HEK293 (cell line): Measurements from ENCODE around the gene APLP1.

Source experiments
- GFI1B ChIP-seq: fragments of 450-650 bp; formaldehyde crosslinking; IDR thresholded peaks from 2 replicates; pipeline ENCODE4 v1.5.1; 2016; ENCODE audit warnings: missing biosample characterization, missing genetic modification characterization
- GLI2 ChIP-seq: fragments of 450-650 bp; formaldehyde crosslinking; IDR thresholded peaks from 2 replicates; pipeline ENCODE4; 2017; ENCODE audit warnings: missing biosample characterization, missing genetic modification characterization, low read depth, borderline replicate concordance
- GLIS1 ChIP-seq: fragments of 450-650 bp; formaldehyde crosslinking; IDR thresholded peaks from 2 replicates; pipeline ENCODE4 v1.5.1; 2016; ENCODE audit warnings: missing biosample characterization, missing genetic modification characterization
- KLF7 ChIP-seq: fragments of 450-650 bp; formaldehyde crosslinking; IDR thresholded peaks from 2 replicates; pipeline ENCODE4 v1.5.1; 2016; ENCODE audit warnings: missing biosample characterization, missing genetic modification characterization, borderline replicate concordance
- KLF9 ChIP-seq: fragments of 450-650 bp; formaldehyde crosslinking; IDR thresholded peaks from 2 replicates; pipeline ENCODE4 v1.5.1; 2016; ENCODE audit warnings: missing biosample characterization, missing genetic modification characterization, low read depth
- PRDM6 ChIP-seq: fragments of 450-650 bp; formaldehyde crosslinking; IDR thresholded peaks from 2 replicates; pipeline ENCODE4 v1.5.1; 2017; ENCODE audit warnings: missing biosample characterization, missing genetic modification characterization
- SALL2 ChIP-seq: fragments of 450-650 bp; formaldehyde crosslinking; IDR thresholded peaks from 2 replicates; pipeline ENCODE4 v1.5.0; 2017; ENCODE audit warnings: missing biosample characterization, mild to moderate bottlenecking, missing genetic modification characterization, borderline replicate concordance
- SCRT1 ChIP-seq: fragments of 450-650 bp; formaldehyde crosslinking; IDR thresholded peaks from 2 replicates; pipeline ENCODE4 v1.5.1; 2016; ENCODE audit warnings: missing biosample characterization, missing genetic modification characterization, borderline replicate concordance
- ZBTB21 ChIP-seq: fragments of 450-650 bp; formaldehyde crosslinking; IDR thresholded peaks from 2 replicates; pipeline ENCODE4 v1.5.1; 2017; ENCODE audit warnings: missing biosample characterization, missing genetic modification characterization
- ZFP3 ChIP-seq: fragments of 450-650 bp; formaldehyde crosslinking; IDR thresholded peaks from 2 replicates; pipeline ENCODE4 v1.5.1; 2016; ENCODE audit warnings: low read depth, missing biosample characterization, missing genetic modification characterization
- ZNF2 ChIP-seq: fragments of 450-650 bp; formaldehyde crosslinking; IDR thresholded peaks from 2 replicates; pipeline ENCODE4 v1.5.1; 2016; ENCODE audit warnings: missing biosample characterization, missing genetic modification characterization
- ZNF366 ChIP-seq: fragments of 450-650 bp; formaldehyde crosslinking; conservative IDR thresholded peaks from 2 replicates; pipeline ENCODE4 v1.5.1; 2016; ENCODE audit warnings: missing biosample characterization, missing genetic modification characterization
- ZNF398 ChIP-seq: fragments of 450-650 bp; formaldehyde crosslinking; IDR thresholded peaks from 2 replicates; pipeline ENCODE4 v1.5.1; 2017; ENCODE audit warnings: missing biosample characterization, missing genetic modification characterization
- ZNF558 ChIP-seq: fragments of 450-650 bp; formaldehyde crosslinking; IDR thresholded peaks from 2 replicates; pipeline ENCODE4 v1.5.1; 2016; ENCODE audit warnings: missing biosample characterization, missing genetic modification characterization
- ZNF692 ChIP-seq: fragments of 450-650 bp; formaldehyde crosslinking; IDR thresholded peaks from 2 replicates; pipeline ENCODE4 v1.5.1; 2016; ENCODE audit warnings: missing biosample characterization, missing genetic modification characterization
- ZXDB ChIP-seq: fragments of 450-650 bp; formaldehyde crosslinking; IDR thresholded peaks from 2 replicates; pipeline ENCODE4 v1.5.1; 2016; ENCODE audit warnings: missing biosample characterization, missing genetic modification characterization
- TF ChIP-seq, protein P1 (sequence below): fragments of 450-650 bp; formaldehyde crosslinking; IDR thresholded peaks from 2 replicates; pipeline ENCODE4 v1.5.1; 2016; ENCODE audit warnings: missing biosample characterization, missing genetic modification characterization
- TF ChIP-seq, protein P2 (sequence below): sonication (generic); formaldehyde crosslinking; IDR thresholded peaks from 2 replicates; pipeline ENCODE4 v1.8.1; 2022; ENCODE audit warnings: mild to moderate bottlenecking, moderate library complexity, missing genetic modification reagents
- TF ChIP-seq, protein P3 (sequence below): fragments of 450-650 bp; formaldehyde crosslinking; IDR thresholded peaks from 2 replicates; pipeline ENCODE4 v1.5.1; 2016; ENCODE audit warnings: missing biosample characterization, missing genetic modification characterization
- TF ChIP-seq, protein P4 (sequence below): fragments of 450-650 bp; formaldehyde crosslinking; IDR thresholded peaks from 2 replicates; pipeline ENCODE4 v1.5.1; 2016; ENCODE audit warnings: missing biosample characterization, missing genetic modification characterization
- TF ChIP-seq, protein P5 (sequence below): fragments of 450-650 bp; formaldehyde crosslinking; IDR thresholded peaks from 2 replicates; pipeline ENCODE4 v1.5.1; 2016; ENCODE audit warnings: missing biosample characterization, missing genetic modification characterization

Gene APLP1

GRCh38 chr19:35845215-35846037 is 22.9 kb upstream of the APLP1 start (continued):
- TF ChIP-seq, protein P1, sequence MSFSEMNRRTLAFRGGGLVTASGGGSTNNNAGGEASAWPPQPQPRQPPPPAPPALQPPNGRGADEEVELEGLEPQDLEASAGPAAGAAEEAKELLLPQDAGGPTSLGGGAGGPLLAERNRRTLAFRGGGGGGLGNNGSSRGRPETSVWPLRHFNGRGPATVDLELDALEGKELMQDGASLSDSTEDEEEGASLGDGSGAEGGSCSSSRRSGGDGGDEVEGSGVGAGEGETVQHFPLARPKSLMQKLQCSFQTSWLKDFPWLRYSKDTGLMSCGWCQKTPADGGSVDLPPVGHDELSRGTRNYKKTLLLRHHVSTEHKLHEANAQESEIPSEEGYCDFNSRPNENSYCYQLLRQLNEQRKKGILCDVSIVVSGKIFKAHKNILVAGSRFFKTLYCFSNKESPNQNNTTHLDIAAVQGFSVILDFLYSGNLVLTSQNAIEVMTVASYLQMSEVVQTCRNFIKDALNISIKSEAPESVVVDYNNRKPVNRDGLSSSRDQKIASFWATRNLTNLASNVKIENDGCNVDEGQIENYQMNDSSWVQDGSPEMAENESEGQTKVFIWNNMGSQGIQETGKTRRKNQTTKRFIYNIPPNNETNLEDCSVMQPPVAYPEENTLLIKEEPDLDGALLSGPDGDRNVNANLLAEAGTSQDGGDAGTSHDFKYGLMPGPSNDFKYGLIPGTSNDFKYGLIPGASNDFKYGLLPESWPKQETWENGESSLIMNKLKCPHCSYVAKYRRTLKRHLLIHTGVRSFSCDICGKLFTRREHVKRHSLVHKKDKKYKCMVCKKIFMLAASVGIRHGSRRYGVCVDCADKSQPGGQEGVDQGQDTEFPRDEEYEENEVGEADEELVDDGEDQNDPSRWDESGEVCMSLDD (tag by site-specific recombination), result no peak
- TF ChIP-seq ZFP3 (tag by site-specific recombination), result no peak; the same call in 1 of the 2 replicates
- TF ChIP-seq ZBTB21, result no peak
- no peak for TF ChIP-seq GLI2
- TF ChIP-seq, protein P2, sequence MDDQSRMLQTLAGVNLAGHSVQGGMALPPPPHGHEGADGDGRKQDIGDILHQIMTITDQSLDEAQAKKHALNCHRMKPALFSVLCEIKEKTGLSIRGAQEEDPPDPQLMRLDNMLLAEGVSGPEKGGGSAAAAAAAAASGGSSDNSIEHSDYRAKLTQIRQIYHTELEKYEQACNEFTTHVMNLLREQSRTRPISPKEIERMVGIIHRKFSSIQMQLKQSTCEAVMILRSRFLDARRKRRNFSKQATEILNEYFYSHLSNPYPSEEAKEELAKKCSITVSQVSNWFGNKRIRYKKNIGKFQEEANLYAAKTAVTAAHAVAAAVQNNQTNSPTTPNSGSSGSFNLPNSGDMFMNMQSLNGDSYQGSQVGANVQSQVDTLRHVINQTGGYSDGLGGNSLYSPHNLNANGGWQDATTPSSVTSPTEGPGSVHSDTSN, result peak; percentile 53; the same call in 1 of the 2 replicates
- TF ChIP-seq ZXDB (tag by site-specific recombination), result 0 out of 2 replicates have a peak, but pooled peaks have one; percentile 19
- TF ChIP-seq ZNF692 (tag by site-specific recombination), result peak; percentile 48; the same call in 1 of the 2 replicates
- TF ChIP-seq ZNF2 (tag by site-specific recombination), result peak; percentile 68; the same call in 1 of the 2 replicates
- TF ChIP-seq ZNF398, result peak; percentile 97
- TF ChIP-seq, protein P3, sequence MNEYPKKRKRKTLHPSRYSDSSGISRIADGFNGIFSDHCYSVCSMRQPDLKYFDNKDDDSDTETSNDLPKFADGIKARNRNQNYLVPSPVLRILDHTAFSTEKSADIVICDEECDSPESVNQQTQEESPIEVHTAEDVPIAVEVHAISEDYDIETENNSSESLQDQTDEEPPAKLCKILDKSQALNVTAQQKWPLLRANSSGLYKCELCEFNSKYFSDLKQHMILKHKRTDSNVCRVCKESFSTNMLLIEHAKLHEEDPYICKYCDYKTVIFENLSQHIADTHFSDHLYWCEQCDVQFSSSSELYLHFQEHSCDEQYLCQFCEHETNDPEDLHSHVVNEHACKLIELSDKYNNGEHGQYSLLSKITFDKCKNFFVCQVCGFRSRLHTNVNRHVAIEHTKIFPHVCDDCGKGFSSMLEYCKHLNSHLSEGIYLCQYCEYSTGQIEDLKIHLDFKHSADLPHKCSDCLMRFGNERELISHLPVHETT (tag by site-specific recombination), result 0 out of 2 replicates have a peak, but pooled peaks have one; percentile 19
- TF ChIP-seq KLF9 (tag by site-specific recombination), result peak; percentile 98
- no peak for TF ChIP-seq GFI1B (tag by site-specific recombination)
- TF ChIP-seq KLF7, result peak; percentile 89
- TF ChIP-seq, protein P4, sequence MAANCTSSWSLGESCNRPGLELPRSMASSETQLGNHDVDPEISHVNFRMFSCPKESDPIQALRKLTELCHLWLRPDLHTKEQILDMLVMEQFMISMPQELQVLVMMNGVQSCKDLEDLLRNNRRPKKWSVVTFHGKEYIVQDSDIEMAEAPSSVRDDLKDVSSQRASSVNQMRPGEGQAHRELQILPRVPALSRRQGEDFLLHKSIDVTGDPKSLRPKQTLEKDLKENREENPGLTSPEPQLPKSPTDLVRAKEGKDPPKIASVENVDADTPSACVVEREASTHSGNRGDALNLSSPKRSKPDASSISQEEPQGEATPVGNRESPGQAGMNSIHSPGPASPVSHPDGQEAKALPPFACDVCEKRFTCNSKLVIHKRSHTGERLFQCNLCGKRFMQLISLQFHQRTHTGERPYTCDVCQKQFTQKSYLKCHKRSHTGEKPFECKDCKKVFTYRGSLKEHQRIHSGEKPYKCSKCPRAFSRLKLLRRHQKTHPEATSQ (tag by site-specific recombination), result no peak
- peak; percentile 43; the same call in 1 of the 2 replicates for TF ChIP-seq SCRT1
- TF ChIP-seq, protein P5, sequence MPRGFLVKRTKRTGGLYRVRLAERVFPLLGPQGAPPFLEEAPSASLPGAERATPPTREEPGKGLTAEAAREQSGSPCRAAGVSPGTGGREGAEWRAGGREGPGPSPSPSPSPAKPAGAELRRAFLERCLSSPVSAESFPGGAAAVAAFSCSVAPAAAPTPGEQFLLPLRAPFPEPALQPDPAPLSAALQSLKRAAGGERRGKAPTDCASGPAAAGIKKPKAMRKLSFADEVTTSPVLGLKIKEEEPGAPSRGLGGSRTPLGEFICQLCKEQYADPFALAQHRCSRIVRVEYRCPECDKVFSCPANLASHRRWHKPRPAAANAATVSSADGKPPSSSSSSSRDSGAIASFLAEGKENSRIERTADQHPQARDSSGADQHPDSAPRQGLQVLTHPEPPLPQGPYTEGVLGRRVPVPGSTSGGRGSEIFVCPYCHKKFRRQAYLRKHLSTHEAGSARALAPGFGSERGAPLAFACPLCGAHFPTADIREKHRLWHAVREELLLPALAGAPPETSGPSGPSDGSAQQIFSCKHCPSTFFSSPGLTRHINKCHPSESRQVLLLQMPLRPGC, result 0 out of 2 replicates have a peak, but pooled peaks have one; percentile 9
- TF ChIP-seq ZNF366 (tag by site-specific recombination), result peak; percentile 98
- no peak for TF ChIP-seq ZNF558
- no peak for TF ChIP-seq SALL2
- peak; percentile 45 for TF ChIP-seq GLIS1 (tag by site-specific recombination)
- TF ChIP-seq PRDM6 (tag by site-specific recombination), result no peak
